Measurements from ENCODE around the gene AP1S2.
A peak's percentile ranks its signal among the peaks of the same experiment; 100 is the strongest.
"Not testable (repeated sequence)": the region's sequence is repeated elsewhere in the genome, so short reads cannot be mapped to it uniquely, and the experiment has no call there.

AP1S2 gene

DNA sequence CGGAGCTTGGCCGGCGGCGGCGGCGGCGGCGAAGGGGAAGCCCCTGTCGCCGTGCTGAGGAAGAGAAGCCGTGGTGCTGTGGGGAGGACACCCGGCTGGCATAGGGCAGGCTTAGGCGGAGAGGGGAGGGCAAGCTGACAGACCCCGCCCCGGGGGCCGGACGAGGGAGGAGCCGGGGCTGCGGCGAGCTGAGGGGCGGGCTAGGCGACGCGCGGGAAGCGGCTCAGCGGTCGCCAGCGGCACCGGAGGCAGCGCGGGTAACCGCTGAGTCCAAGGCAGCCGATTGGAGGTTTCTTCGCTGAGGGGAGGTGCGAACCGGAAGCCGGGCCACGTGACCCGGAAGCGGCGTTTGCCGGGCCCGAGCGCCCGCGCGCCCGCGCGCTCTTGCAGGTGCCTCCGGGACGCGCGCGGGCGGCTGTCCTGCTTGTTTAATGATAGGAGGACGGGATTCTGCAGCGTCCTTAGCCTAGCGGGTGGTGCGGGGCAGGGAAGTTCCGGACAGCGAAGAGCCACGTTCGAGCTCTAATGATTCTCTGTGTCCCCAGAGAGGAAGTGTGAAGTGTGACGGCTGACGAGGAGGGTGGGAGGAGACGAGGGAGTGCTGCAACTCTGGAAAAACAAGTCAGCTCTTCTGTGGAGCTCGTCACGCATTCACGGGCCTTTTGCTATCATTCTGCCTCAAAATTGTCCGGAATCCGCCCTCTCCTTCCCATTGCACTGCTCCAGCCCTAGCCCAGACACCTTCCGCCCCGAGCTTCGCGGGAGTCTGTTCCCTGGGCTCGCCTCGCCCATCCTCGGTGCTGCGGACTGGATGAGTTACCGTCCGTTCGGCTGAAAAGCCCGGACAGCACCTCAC lies at the start of gene AP1S2:
TSS of gene AP1S2 (minus strand) at position 102 of the 856 bp plus-strand sequence. CDS start 2,289 bp downstream, outside the sequence.
- DNase-seq, result peak; percentile 92

DNA sequence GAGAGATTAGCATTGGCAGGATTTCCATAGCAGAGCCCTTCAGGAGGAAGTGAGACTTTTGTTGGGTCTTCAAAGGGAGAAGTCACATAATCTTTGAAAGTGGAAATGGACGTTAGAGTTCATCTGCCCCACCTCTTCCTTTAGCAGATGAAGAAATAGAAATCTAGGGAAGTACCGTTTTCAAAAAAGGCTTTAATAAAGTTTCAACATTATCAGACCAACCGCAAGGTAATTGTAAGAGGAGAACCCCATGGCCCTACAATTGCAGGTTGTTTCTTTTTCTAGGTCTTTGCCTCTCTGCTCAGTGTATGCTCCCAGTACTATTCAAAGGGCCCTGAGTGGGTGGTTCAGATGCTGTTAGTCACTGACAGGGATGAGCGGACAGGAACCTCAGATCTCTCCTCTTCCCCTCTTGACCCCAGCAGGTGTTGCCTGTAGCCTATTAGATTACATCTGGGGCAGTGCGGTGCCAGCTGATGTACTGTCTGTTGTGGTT lies 48.6 kb upstream of the AP1S2 start:
- no peak for DNase-seq

DNA sequence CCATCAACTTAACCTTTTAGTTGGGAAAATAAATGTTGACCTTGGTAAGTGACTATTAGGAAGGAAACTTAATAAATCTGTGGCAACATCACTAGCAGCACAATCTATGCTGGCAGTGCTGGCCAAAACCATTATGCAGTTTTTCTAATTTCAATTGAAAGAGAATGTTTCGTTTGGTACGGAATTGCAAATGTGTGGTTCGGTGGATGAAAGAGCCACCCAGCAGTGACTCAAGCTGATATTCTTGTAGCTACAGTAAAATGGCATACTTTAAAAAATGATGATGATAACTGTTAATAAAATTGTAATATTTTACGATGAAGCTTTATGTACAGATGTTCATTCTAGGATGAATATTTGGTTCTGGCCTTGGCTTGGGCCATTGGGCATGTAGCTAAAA lies 40.7 kb upstream of the AP1S2 start:
- DNase-seq, result no peak

DNA sequence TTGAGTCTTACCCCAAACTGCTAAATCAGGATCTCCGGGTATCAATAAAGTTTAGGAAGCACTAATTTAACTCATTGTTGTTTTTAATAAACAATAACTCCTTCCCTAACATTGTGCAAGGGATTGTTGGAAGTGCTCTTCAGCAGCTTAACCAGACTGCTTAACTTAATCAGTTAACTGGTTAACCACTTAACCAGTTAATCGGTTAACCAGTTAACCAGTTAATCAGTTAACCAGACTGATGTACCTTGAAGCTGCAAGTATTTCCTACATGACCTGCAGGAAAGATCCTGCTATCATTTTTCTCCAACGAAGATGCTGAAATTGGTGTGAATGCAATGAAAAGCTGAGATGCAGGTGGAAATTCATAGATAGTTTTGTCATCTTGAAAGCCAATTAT lies 40.1 kb upstream of the AP1S2 start:
- DNase-seq, result no peak

DNA sequence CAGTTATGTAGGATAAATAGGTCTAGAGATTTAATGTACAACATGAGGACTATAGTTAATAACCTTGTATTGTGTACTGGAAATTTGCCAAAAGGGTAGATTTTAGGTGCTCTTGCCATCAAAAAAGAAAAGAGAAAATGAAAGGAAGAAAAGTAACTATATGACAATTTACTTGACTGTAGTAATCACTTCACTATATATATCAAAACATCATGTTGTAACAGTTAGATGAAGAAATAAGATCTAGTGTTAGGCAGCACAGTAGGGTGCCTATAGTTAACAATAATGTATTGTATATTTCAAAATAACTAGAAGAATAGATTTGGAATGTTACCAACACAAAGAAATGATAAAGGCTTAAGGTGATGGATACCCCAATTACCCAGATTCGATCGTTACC lies 35.9 kb upstream of the AP1S2 start:
- DNase-seq, result no peak

DNA sequence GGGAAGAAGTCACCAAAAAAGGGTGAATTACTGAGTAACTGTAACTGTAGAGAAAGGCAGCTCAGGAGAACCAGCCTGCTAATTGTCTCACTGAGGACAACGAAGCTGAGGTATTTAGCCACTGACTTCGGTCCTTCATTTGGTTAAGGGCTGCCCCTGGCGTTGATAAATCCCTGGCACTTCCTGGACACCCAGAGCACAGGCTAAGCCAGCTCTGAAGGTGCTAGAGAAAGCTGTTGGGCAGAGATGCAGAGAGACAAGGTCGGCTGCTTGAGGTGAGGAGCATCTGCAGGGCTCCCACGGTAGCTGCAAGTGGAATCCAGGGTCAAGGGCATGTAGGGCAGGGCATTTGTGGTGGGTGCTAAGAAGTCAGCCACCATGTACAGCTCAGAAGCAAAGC lies 33.4 kb upstream of the AP1S2 start:
- no peak for DNase-seq

DNA sequence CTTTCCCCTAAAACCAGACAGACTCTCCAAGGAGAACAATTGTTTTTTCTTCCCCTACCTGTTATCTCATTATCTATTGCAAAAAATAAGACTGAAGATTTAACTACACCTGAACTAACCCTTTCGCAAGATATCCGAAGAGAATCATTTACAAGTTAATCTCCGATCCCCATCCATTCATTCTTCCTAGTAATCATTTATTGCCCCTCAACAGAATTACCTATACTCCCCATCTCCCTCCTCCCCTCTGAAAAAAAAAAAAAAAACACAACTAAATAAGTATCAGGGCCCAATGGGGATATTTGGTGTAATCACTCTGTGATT lies 28.9 kb upstream of the AP1S2 start:
- DNase-seq, result no peak

DNA sequence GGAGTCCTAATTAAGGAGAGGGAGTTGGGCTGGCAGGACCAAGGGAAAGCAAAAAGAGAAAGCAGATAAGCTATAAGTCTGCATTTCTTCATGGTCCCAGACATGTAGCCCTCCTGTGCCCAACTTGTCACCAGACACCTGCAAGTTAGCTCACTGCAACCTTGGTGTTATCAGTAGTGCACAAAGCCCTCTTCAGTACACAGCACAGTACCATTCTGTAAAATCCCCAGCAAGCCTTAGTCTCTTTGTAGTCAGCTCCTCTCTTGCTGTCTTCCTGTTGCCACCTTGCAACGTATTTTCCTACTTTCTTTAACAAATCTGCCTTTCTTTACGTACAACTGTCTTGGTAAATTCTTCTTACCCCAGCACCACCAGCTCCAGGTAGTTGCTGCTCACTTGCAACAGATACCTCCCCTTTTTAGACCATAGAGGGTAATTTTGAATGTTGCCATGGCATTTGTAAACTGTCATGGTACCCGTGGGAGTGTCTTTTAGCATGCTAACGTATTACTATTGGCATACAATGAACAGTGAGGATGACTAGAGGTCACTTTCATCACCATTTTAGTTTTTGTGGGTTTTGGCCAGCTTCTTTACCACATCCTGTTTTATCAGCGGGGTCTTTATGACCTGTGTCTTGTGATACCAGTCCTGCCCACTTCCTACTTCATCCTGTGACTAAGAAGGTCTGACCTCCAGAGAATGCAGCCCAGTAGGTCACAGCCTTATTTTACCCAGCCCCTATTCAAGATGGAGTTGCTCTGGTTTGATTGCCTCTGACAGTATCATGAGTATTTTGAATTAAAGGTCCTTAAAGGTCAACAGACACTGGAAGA lies 28.3 kb upstream of the AP1S2 start:
- DNase-seq, result peak; percentile 28

DNA sequence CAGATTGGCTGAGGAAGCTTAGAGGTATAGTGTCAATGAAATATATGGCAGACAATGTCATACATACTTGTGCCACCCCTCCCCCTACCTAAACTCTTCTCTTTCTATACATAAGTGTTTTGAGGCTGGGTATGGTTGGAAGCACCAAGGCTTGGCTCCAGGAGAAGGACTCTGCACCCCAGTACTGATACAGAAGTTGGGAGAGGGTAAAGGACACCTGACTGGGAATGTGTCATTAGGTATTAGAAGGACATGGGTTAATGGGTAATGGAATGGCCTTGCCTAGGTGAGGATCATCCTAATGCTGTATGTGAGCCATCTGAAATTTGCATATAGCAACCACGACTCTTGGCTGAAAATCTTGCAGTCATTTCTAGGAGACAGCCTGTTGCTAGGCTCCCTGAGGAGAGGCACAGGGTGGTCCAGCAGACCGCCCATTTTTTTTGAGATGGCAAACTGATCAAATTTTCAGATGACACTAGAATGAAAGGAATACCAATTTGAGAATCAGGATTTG lies 26.8 kb upstream of the AP1S2 start:
- DNase-seq, result no peak

DNA sequence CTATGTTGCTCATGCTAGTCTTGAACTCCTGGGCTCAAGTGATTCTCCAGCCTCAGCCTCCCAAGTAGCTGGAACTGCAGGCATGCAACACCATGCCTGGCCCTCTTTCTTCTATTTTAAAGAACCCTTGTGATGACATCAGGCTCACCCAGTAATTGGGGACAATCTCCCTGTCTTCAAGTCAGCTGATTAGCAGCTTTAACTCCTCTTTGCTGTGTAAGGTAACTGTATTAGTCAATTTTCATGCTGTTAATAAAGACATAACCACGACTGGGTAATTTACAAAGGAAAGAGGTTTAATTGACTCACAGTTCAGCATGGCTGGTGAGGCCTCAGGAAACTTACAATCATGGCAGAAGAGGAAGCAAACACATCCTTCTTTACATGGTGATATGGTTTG lies 23.3 kb upstream of the AP1S2 start:
- not testable (repeated sequence) for DNase-seq

DNA sequence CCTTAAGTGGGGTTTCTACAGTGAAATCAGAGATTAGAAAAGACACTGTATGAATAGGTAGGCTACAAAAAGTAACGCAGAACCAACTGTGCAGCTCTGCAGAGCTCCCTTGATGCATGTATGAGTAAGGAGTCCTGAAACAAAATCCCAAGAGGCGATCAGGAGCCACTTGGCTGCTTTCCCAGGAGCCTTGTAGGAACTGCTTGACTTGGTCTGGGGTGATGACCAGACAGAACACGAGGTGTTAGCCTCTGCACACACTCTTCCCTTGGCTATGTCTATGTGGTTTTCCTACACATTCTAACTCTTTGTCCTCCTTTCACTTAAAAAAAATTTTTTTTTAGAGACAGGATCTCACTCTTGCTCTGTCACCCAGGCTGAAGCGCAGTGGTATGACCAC lies 22.8 kb upstream of the AP1S2 start:
- peak; percentile 37 for DNase-seq

DNA sequence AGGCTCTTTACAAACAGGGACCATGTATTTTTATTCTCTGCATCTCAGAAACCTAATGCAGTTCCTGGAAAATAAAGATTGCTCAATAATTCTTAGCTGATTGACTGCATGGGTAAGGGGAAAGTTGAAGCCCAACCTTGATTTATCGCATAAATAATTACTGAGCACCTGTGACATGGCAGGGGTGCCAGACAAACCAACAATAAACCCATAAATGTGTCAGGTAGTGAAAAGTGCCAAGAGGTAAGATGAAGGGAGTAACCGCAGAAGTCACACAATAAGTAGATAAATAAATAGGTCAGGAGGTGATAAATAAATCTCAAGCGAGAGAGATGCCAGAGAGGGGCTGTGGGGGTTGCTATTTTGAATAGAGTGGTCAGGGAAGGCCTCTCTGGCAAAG lies 20.1 kb upstream of the AP1S2 start:
- DNase-seq, result no peak

DNA sequence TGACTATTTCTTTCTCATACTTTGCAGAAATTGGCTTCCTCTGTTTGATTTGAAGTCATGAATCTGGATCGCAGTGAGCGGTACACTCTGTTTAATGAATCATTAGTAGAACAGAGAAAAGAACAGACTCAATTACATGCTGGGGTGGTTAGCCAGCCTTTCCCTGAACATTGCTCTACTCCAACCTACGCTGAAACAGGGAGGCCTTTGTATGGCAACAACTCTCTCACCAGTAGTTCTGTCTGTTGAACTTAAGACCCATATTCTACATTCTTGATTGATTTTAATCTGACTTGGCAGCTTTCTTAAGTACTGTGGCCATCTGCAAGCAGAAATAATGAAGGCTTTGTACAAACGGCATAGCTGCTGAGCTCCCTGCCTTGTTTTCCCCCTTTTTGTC lies 19.0 kb upstream of the AP1S2 start:
- no peak for DNase-seq

DNA sequence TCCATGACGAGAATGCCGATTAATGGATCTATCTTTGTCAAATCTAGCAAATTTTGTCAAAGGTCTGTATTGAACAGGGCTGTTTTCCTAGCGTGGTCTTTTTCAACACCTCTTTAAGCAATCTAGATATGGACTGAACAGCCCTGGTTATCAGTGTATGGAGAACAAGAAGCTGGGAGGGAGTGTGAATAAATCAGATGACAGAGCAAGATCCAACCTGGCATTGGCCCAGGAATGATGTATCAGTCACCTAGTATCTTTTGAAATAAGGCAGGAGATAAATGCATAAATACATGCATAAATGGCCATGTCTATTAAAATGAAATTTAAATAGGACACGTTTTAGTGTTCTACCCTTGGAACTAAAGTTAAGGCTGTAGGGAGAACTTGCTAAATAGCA lies 15.7 kb upstream of the AP1S2 start:
- DNase-seq, result no peak

DNA sequence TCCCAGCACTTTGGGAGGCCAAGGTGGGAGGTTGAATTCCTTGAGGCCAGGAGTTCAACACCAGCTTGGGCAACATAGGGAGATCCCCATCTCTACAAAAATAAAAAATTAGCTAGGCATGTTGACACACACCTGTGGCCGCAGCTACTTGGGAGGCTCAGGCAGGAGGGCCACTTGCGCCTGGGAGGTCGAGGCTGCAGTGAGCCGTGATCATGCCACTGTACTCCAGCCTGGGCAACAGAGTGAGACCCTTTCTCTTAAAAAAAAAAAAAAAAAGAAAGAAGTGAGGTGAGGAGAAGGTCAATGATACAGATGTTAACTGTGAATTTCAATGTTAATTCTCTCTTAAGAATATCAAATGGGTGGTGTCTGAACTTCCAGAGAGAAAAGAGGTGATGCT lies 15.1 kb upstream of the AP1S2 start:
- DNase-seq, result no peak

DNA sequence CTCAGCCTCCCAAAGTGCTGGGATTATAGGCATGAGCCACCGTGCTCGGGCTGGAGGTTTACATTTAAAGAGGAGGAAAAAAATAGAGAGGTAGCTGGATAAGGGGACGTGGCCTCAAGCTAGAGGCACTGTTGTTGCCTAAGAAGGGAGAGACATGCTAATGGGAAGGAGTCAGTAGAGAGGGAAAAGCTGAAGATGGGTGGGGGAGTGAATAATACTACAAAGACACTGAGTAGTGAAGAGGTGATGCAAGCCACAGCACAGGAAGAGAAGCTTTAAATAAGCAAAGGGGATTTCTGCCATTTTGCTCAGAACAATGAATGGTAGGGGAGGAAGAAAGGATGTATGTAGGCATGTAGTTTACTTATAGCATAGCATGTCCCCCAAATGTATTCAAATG lies 11.5 kb upstream of the AP1S2 start:
- no peak for DNase-seq

DNA sequence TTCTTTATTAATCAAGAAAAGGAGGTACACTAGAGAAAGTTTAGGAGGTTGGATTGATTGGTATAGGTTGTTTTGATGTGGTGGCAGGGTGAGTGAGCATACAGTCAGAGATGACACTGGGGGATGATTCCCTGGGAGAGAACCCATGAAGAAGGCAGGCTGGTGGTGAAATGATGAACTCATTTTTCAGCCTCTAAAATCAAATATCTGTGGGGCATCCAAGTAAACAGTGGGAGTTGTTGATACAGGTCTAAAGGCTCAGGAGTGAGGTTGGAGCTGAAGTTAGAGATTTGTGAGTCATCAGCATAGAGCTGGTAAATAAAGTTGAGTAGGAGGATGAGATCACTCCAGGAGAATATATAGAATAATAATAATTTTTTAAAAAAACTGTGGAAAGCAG lies 10.0 kb upstream of the AP1S2 start:
- peak; percentile 15 for DNase-seq

DNA sequence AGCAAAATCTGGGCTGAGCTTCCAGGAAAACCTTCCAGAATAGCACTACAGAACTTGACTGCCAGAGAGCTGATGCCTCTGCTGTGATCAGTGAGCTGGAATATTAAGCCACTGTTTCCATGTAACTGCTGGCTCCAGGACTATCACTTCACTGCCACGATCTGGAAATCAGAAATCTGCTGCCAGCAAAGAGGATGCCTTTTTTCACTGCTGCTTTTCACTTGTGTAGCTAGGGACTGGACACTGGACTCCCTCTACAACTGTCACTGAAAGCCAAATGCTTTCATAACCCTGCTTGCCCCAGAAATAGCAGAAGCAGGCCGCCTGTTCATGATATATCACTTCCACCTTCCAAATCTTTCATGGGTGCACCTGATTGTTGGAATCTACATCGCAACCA lies 9.4 kb upstream of the AP1S2 start:
- DNase-seq, result no peak

DNA sequence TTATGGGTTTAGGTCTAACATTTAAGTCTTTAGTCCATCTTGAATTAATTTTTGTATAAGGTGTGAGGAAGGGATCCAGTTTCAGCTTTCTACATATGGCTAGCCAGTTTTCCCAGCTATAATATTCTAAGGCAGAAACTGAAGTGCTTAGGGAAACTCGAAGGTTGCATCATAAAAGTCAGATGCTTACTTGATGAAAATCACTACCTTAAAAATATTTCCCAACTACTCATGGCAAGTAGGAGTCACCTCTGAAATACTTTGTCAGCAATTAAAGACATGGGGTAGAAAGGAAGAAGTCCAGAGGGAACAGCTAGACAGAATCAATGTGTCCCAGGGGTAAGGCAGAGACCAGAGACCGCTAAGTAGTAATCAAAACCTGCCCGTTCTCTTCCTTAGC lies 6.3 kb upstream of the AP1S2 start:
- DNase-seq, result no peak

DNA sequence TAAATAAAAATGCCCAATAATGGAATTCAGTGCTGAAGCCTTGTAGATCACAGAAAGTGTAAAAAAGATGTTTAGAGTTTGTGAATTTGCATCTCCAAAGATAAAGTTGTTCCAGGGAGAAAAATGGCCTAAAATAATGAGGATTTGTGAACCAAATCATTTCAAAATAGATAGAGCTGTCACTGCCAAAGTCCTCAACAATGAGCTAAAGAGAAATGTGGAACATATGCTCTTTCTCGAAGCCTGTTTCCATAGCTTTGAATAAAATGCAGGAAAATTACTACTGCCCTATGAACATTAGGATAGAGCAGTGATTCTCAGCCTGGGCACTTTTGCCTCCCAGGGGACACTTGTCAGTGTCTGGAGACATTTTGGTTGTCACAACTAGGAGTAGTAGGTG lies 3.4 kb upstream of the AP1S2 start:
- no peak for DNase-seq

DNA sequence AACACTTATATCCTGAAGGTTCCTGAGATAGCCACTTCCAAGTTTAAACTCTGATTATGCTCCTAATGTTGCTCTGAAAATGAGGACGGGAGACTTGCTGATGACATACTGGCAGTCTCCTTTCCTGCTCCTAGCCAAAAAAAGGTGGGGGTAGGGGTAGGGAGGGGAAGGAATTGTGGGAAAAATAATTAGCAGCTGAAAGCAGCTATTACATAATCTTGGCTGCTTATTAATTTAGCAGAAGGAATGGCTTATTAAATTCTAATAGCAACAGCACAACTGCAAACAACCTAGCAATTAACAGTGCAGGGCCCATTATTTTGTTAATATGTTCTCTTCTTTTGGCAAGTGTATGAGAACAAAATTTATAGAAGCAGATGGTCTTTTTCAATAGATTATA lies 2.0 kb upstream of the AP1S2 start:
- DNase-seq, result no peak

DNA sequence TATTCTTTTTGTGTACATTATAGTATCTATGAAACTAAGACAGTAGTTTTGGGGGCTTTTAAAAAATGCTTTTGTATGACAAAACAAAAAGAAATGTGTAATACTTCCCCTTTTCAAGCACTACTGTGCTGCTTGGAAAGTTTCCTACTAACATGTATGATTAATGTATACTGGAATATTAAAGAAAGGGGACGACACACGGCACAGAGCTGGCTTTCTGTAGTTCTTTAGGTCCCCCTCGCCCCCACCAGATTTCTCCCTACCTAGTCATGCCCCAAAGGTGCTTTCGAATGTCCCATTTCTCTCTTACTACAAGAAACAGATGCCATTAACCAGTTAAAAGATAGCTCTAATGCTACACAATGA lies 1.6 kb upstream of the AP1S2 start:
- no peak for DNase-seq

DNA sequence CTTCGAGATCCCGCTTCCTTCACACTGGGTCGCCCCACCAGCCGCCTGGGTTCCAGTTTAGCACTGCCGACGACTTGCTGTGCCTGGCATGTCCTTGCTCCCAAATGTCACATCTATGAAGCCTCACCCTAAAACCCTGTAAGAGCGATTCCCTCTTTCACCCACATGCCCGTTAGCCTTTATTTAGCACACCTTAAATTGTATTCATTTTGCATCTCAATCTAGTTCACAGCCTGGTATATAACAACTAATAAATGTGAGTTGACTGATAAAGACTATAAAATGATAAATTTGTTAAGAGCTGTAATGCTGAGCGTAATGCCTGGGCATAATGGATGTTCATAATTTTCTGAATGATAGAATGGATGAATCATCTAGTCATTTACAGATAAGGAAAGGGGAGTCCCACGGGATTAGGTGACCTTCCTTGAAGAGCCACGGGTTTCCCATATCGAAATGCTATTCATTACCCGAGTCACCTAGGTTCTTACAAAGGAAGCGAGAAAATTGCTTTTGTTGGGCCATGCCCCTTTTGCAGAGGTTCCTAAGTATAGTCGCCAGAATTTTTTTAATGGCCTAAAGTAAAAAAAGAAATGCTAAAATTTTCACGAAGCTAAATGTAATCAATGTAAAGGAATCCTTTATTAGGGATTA lies 1.1 kb upstream of the AP1S2 start:
- no peak for DNase-seq

Data from fibroblast of skin of right biceps (primary cell).